GM19099 (cell line): ENCODE data around the gene BAIAP3.

ENCODE experiments used
- POLR2A ChIP-seq: IDR thresholded peaks from 3 replicates; pipeline ENCODE4 v1.6.1; 2011; ENCODE audit warnings: low read depth; ENCODE audit not compliant: insufficient read length; ENCODE audit errors: extremely low read depth

Gene BAIAP3

GRCh38 chr16:1375741-1376410 is 42.4 kb downstream of the BAIAP3 start:
- TF ChIP-seq POLR2A, result no peak

DNA sequence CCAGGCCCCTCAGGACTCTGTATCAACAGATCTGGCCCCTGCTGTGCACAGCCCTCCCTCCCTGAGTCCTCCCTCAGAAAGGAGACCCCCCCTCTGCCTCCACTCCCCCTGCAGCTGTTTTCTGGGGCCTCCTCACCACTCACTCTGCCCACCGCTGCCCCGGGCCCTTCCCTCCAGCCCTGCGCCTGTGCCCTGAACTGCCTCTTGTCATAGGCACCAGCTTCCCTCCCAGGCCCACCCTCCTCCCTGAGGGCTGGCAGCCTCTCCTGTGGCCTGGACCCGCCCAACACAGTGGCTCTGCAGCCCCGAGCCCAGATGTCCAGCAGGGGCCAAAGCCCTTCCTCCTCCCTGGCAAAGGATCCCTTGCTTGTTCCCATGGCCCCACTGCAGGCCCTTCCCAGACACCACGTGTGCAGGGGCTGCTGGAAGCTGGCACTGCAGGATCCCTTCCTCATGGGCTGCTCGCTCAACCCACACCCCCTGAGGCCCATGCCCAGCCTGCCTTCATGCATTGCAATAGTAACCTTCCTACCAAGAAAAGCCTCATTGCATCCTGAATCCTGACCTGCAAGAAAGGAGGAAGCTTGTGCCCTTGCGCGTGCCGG is 44.1 kb downstream of the BAIAP3 start:
- no peak for TF ChIP-seq POLR2A

DNA sequence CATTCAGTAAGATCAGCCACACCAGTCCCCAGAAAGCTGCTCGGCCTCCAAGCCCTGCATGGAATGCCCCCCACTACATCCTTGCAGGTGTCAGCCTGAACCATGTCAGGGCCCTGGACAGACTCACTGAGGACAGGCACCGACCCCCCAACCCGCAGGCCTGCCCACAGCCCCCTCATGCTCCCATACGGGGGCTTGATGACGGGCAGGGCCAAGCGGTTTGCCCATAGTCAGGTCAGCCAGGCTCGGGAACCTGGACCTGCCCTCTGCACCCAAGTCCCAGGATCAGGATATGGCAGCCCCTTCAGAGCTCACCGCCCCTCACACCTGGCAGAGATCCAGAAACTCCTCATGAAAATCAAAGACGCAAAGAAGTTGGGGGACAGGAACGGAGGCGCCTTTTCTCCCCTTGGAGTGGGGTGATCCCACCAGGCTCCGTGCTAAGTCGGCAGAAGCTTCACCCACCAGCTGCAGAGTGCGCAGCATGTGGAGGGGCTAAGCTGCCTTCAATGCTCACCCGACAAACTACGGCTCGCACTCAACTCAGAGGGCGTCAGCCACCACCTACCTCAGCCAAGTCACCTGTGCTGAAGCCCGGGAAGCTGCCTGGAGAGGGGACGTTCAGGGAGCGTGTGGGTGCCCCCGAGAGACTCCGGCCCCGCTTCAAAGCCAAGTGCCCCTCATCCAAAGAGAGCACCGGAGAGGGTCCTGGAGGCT is 44.8 kb downstream of the BAIAP3 start:
- TF ChIP-seq POLR2A, result no peak

DNA sequence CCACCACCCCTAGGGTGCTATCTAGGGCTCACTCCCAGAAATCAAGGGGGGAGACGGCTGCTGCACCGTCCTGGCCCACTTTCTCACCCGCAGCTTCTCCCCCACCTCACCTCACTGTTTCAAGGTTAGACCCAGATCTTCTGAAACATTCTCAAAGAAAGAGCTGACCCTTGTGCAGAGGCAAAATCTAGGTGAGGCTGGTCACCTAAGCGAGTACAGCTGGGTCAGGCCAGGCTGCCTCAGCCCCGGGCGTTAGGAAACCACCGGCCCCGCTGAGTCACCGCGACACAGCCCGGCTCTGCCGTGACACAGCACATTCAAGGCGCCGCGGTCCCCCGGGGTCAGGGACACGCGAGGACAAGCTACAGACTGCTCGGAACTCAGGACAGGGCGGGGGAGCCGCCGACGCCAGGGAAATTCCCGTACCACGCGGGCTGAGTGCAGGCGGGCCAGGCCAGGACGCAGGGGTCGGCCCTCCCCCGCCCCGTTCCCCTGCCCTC is 45.4 kb downstream of the BAIAP3 start:
- no peak for TF ChIP-seq POLR2A

GRCh38 chr16:1379304-1380076 is 46.0 kb downstream of the BAIAP3 start:
- TF ChIP-seq POLR2A, result peak; percentile 84

- no peak for TF ChIP-seq POLR2A
Measured at GRCh38 chr16:1380195-1380594, 46.8 kb downstream of the BAIAP3 start.

GRCh38 chr16:1381612-1382406 is 48.4 kb downstream of the BAIAP3 start:
- no peak for TF ChIP-seq POLR2A

GRCh38 chr16:1383556-1383955 is 50.1 kb downstream of the BAIAP3 start:
- no peak for TF ChIP-seq POLR2A

GRCh38 chr16:1385232-1385631 is 51.8 kb downstream of the BAIAP3 start:
- TF ChIP-seq POLR2A, result no peak

GRCh38 chr16:1387331-1387730 is 53.9 kb downstream of the BAIAP3 start:
- no peak for TF ChIP-seq POLR2A

- no peak for TF ChIP-seq POLR2A
Measured at GRCh38 chr16:1389762-1390161, 56.3 kb downstream of the BAIAP3 start.

DNA sequence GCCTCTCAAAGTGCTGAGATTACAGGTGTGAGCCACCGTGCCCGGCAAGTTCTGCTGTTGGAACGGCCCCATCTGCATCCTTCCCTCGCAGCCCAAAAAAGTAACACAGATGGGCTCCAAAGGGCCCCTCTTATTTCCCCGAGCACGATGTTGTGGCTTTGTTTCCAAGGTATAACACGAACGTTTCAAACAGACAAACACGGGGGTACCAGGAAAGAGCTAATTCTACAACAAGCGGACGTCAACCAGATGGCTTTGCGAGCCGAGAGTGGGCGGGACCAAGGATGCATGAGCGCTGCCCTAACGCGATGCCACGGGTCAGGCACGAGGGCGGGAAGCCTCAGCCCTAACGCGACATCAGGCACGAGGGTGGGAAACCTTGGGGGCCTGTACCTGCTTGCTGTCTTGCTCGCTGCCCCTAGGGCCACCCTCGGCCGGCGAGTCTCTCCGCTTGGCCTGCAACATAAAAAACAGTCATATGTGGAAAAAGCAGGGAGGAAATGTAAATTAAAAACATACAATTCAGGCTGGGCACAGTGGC is 56.9 kb downstream of the BAIAP3 start:
- no peak for TF ChIP-seq POLR2A

GRCh38 chr16:1392826-1393225 is 59.4 kb downstream of the BAIAP3 start:
- TF ChIP-seq POLR2A, result no peak

- no peak for TF ChIP-seq POLR2A
Measured at GRCh38 chr16:1393613-1394176, 60.2 kb downstream of the BAIAP3 start.
